ENCODE results near the gene TMEM250. TPM values are rescaled to one million over a fixed set of nuclear protein-coding genes. Genes with fewer than 3 reads are reported as not detected.

TMEM250 gene
- total and polyA plus RNA-seq, 3 donors from 2014 or later = 29.4 to 73.0 (median 57.8) TPM

GRCh38 chr9:136110082-136111061 lies 8.3 kb downstream of the TMEM250 start:
- TF ChIP-seq CTCF (IDR thresholded peaks at IDR 0.05) = peak in 1 of 3 experiments; percentile 7
- TF ChIP-seq POLR2A (IDR thresholded peaks at IDR 0.05) = no peak
- Histone ChIP-seq H3K27me3 (no peaks in the 10 kb centered on the region), H3K9me3 (no peaks in the 10 kb centered on the region), H3K4me1 (peaks cover 23% of the 10 kb centered on the region), H3K27ac (peak overlapping the region; percentile 11 to 35), H3K4me3 (no peak overlapping the region), H3K36me3 (ENCODE audit: low read depth, missing control alignments) (no peaks in the 10 kb centered on the region)
- 43 to 68% methylated on average over 28 to 42 of the region's 42 CpGs for WGBS, 2 donors
- DNase-seq = no peak
- intact Hi-C loops (cut with DNase I; ENCODE audit: low total_unique reads) = no loop called here

DNA sequence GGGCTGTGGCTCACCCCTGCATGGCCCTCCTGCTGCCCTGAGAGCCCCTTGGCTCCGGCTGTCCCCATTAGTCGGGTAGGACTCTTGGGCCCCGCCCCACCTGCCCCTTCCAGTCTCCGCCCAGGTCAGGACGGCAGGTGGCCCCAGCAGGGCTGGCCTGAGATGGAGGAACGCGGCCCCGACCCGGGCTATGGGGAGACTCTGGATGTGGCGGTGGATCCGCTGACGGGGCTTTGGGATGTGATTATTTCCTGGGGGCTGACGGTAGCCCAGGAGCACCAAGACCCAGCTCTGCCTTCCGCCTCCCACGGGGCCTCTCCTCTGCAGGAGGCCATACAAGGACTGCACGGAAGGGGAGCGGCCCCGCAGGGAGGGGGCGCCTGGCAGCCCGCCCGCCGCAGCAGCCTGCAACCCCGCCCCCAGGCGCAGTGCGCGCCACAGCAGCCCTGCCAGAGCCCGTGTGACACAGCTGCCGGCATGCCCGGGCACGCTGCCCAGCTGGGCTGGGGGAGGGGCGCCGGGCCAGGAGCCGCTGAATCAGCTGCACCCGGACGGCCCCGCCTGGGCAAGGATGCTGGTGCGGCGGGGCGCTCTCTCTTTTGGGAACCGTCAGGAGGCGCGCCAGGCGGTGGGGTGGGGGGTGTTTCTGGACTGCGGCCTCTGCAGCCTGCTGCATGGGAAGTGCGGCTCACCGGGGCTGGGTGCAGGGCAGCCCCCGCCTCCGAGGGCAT lies 9.2 kb downstream of the TMEM250 start:
- Histone ChIP-seq H3K36me3 (ENCODE audit: low read depth, missing control alignments) (no peaks in the 10 kb centered on the region), H3K4me1 (peaks cover 23% of the 10 kb centered on the region), H3K27ac (peak overlapping the region; percentile 39 to 50), H3K27me3 (no peaks in the 10 kb centered on the region), H3K4me3 (no peak overlapping the region), H3K9me3 (no peaks in the 10 kb centered on the region)
- 22 to 23% methylated on average over 7 to 37 of the region's 48 CpGs for WGBS, 2 donors
- intact Hi-C loops (cut with DNase I; ENCODE audit: low total_unique reads) = no loop called here
- TF ChIP-seq POLR2A (IDR thresholded peaks at IDR 0.05) (no peak), CTCF (IDR thresholded peaks at IDR 0.05) (no peak)
- DNase-seq = peak; percentile 89

GRCh38 chr9:136108648-136109266 lies 9.9 kb downstream of the TMEM250 start:
- intact Hi-C loops (cut with DNase I; ENCODE audit: low total_unique reads) = no loop called here
- H3K36me3 ChIP-seq (ENCODE audit: low read depth, missing control alignments) = no peaks in the 10 kb centered on the region
- DNase-seq = no peak
- no peaks in the 10 kb centered on the region for H3K27me3 ChIP-seq
- H3K4me3 ChIP-seq = no peak overlapping the region
- no peaks in the 10 kb centered on the region for H3K9me3 ChIP-seq
- TF ChIP-seq POLR2A (IDR thresholded peaks at IDR 0.05) (no peak), CTCF (IDR thresholded peaks at IDR 0.05) (no peak)
- peaks cover 23% of the 10 kb centered on the region for H3K4me1 ChIP-seq
- WGBS, 2 donors = 80 to 87% methylated on average over 26 to 27 of the region's 27 CpGs
- peak overlapping the region; percentile 39 to 50 for H3K27ac ChIP-seq

DNA sequence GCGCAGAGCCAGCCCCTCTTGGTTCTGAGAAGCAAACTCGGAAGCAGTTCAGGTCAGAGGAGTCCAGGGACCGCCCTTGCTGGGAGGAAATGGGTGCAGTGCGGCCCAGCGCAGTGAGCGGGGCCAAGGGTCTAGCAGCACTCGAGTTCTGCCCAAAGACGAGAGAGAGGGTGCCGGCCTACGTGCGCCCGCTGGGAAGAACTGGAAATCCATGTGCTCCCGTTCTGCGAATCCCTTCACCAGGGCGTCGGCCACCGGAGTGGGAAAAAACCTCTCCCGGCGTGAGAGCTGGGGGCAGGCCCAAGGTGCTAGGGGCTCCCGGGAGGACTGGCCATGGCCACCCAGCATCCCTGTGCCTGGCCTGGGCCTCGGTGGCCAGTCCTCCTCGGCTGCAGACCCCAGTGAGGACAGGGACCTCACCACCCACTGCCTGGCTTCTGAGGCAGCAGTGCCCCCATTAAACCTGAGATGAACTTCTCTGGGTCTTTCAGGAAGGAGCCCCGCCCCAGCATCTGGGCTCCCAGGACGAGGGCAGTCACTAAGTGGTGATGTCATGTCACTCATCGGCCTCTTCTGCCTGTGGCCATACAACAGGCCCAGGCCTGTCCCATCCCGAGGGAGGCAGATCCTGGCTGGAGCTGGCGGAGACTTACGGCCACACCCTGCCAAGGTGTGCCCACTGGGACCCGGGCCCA lies 10.6 kb downstream of the TMEM250 start:
- DNase-seq = no peak
- H3K4me1 ChIP-seq = peaks cover 23% of the 10 kb centered on the region
- intact Hi-C loops (cut with DNase I; ENCODE audit: low total_unique reads) = no loop called here

More for the DNA sequence above, 10.6 kb downstream of the TMEM250 start:
- 93 to 94% methylated on average over 17 to 29 of the region's 29 CpGs for WGBS, 2 donors
- H3K9me3 ChIP-seq = no peaks in the 10 kb centered on the region
- no peaks in the 10 kb centered on the region for H3K27me3 ChIP-seq
- H3K36me3 ChIP-seq (ENCODE audit: low read depth, missing control alignments) = no peaks in the 10 kb centered on the region
- TF ChIP-seq POLR2A (IDR thresholded peaks at IDR 0.05) (no peak), CTCF (IDR thresholded peaks at IDR 0.05) (no peak)
- no peak overlapping the region for H3K27ac ChIP-seq
- H3K4me3 ChIP-seq = no peak overlapping the region

All from testis (tissue), 3 donors.